Panc1 (cell line): ENCODE data around the gene INTS1. TPM values are rescaled to one million over a fixed set of nuclear protein-coding genes. Genes with fewer than 3 reads are reported as not detected.

Experiments
- ATAC-seq: fragments of 200-7000 bp; cut with Tn5 transposase; 2 replicates; pipeline ENCODE4 v1.9.1; 2020; ENCODE audit warnings: mild to moderate bottlenecking, moderate library complexity
- BruUV-seq: library from RNA; stranded (reverse); fragments of 400-500 nt; replicated peaks from 2 replicates; lab custom pipeline; 2021; lab: Mats Ljungman, UMichigan
- CTCF ChIA-PET: fragments of 300-600 bp; sonication (Branson Sonifier 250); formaldehyde crosslinking; loops from one replicate; lab custom pipeline; 2022; ENCODE audit warnings: antibody characterized with exemption; lab: Charles Lee
- POLR2A ChIA-PET: fragments of 300-600 bp; sonication (Branson Sonifier 250); formaldehyde crosslinking; loops from one replicate; lab custom pipeline; 2022; ENCODE audit warnings: antibody characterized with exemption; lab: Charles Lee
- DNase-seq: peaks from one replicate; pipeline ENCODE4 v3.0.0-alpha.2; 2010; ENCODE audit warnings: low read depth, low spot score
- H3K27ac ChIP-seq: 2 replicates; pipeline ENCODE4 v1.5.1; 2011; ENCODE audit warnings: mild to moderate bottlenecking, low read length, inconsistent platforms
- H3K27me3 ChIP-seq: fragments of 200-500 bp; sonication (Bioruptor generic); 2 replicates; pipeline ENCODE4 v1.6.0; 2014; ENCODE audit warnings: low read length, inconsistent platforms; ENCODE audit not compliant: control insufficient read depth, insufficient read depth
- H3K36me3 ChIP-seq: fragments of 200-500 bp; sonication (Bioruptor generic); 2 replicates; pipeline ENCODE4 v1.5.1; 2014; ENCODE audit warnings: inconsistent platforms, mild to moderate bottlenecking, low read length, moderate library complexity; ENCODE audit not compliant: control insufficient read depth, insufficient read depth
- H3K4me1 ChIP-seq: 2 replicates; pipeline ENCODE4 v1.5.1; 2011; ENCODE audit warnings: inconsistent platforms, mild to moderate bottlenecking, low read length, moderate library complexity; ENCODE audit not compliant: control insufficient read depth, insufficient read depth
- H3K4me3 ChIP-seq, 2 experiments: 2 replicates each; pipeline ENCODE4 v1.5.1; 2011 to 2012; ENCODE audit warnings: low read depth in 2 of 2, low read length in 2 of 2, mild to moderate bottlenecking in 2 of 2, inconsistent platforms in 1 of 2, moderate library complexity in 1 of 2
- H3K9me3 ChIP-seq: fragments of 200-500 bp; sonication (Bioruptor generic); 2 replicates; pipeline ENCODE4 v1.5.1; 2014; ENCODE audit warnings: low read depth, mild to moderate bottlenecking, inconsistent platforms, low read length, moderate library complexity; ENCODE audit not compliant: control insufficient read depth, insufficient read depth
- CTCF ChIP-seq: fragments of 450-650 bp; IDR thresholded peaks from 2 replicates; pipeline ENCODE4 v1.5.1; 2017; ENCODE audit warnings: mild to moderate bottlenecking
- POLR2AphosphoS5 ChIP-seq: IDR thresholded peaks from 2 replicates; pipeline ENCODE4 v1.6.1; 2012; ENCODE audit warnings: mild to moderate bottlenecking, low read depth, low read length, moderate library complexity
- REST ChIP-seq, 2 experiments: IDR thresholded peaks; 2 replicates each; pipeline ENCODE4 v1.6.1; 2011 to 2012; ENCODE audit warnings: low read depth in 2 of 2, control low read depth in 1 of 2, low read length in 1 of 2, mild to moderate bottlenecking in 1 of 2, moderate library complexity in 1 of 2; ENCODE audit not compliant: insufficient read depth in 1 of 2
- SIN3A ChIP-seq: IDR thresholded peaks from 2 replicates; pipeline ENCODE4 v1.6.1; 2012; ENCODE audit warnings: low read depth, mild to moderate bottlenecking, low read length, moderate library complexity, borderline replicate concordance; ENCODE audit not compliant: insufficient read depth
- TCF7L2 ChIP-seq: IDR thresholded peaks from 2 replicates; pipeline ENCODE4 v1.6.1; 2011; ENCODE audit warnings: mild to moderate bottlenecking, low read depth, low read length, inconsistent platforms
- in situ Hi-C: cut with HindIII; loops from 2 replicates; pipeline ENCODE4 v1.10.0; 2016; ENCODE audit warnings: low sequenced_read_pairs, low pct_unique_long_range_greater_than_20kb
- intact Hi-C: fragments of 100-400 bp; cut with micrococcal nuclease; formaldehyde crosslinking; loops from one replicate; pipeline ENCODE4 v1.10.0; 2022; ENCODE audit not compliant: unreplicated experiment
- total RNA-seq: library from RNA; stranded (reverse); gene quantifications from one replicate; pipeline ENCODE4 v1.2.1, GENCODE V29; 2021; ENCODE audit not compliant: unreplicated experiment

INTS1 gene
- total RNA-seq, 1 experiment from 2014 or later = 173 TPM

- peaks cover 2% of the 10 kb centered on the region; the same call in 1 of the 2 replicates for H3K36me3 ChIP-seq
- TF ChIP-seq CTCF = no peak
- no peak for TF ChIP-seq POLR2AphosphoS5
- no peak for TF ChIP-seq REST (IDR thresholded peaks at IDR 0.05; ENCODE audit: insufficient read depth in 1 of 2, low read depth in 2 of 2, low read length in 1 of 2)
- no peak for TF ChIP-seq TCF7L2
- TF ChIP-seq SIN3A = no peak
- peaks cover 76% of the 10 kb centered on the region for H3K4me1 ChIP-seq
- in situ Hi-C loops (no loop called here), intact Hi-C loops (no loop called here)
- no TSS peak for BruUV-seq
- H3K9me3 ChIP-seq = no peaks in the 10 kb centered on the region
- H3K27ac ChIP-seq = peak overlapping the region; percentile 87
- CTCF ChIA-PET = interaction anchor here (0.6 to 1.2 kb wide), 2 partner anchors 101 to 304 kb away, joined by 3 read pairs; partner anchors contain the start of gene TMEM184A
- DNase-seq (no peak), ATAC-seq (peak; percentile 17)
- POLR2A ChIA-PET = interaction anchor here (0.7 kb wide), 1 partner anchor 128 kb away, joined by 3 read pairs; no protein-coding TSS in a partner anchor
- H3K4me3 ChIP-seq = peak overlapping the region; percentile 33 to 53
- no peaks in the 10 kb centered on the region for H3K27me3 ChIP-seq
Observed at GRCh38 chr7:1454542-1454941, 49.6 kb downstream of the INTS1 start.

- CTCF ChIA-PET = no interaction called here
Observed at GRCh38 chr7:1452205-1452604, 52.0 kb downstream of the INTS1 start.

More at GRCh38 chr7:1452205-1452604, 52.0 kb downstream of the INTS1 start:
- H3K27me3 ChIP-seq = no peaks in the 10 kb centered on the region
- POLR2A ChIA-PET = interaction anchor here (0.6 kb wide), 1 partner anchor 163 kb away, joined by 11 read pairs; no protein-coding TSS in a partner anchor
- H3K36me3 ChIP-seq = no peaks in the 10 kb centered on the region
- no peak overlapping the region for H3K4me3 ChIP-seq
- H3K4me1 ChIP-seq = peaks cover 96% of the 10 kb centered on the region
- peak overlapping the region; percentile 87 for H3K27ac ChIP-seq
- in situ Hi-C loops (no loop called here), intact Hi-C loops (no loop called here)
- no peak for TF ChIP-seq CTCF
- no peak for TF ChIP-seq SIN3A
- no peak for TF ChIP-seq POLR2AphosphoS5
- TF ChIP-seq REST (IDR thresholded peaks at IDR 0.05; ENCODE audit: insufficient read depth in 1 of 2, low read depth in 2 of 2, low read length in 1 of 2) = no peak
- no peak for TF ChIP-seq TCF7L2
- ATAC-seq (no peak), DNase-seq (no peak)
- BruUV-seq = no TSS peak
- H3K9me3 ChIP-seq = no peaks in the 10 kb centered on the region
